Measurements from ENCODE around the gene ARSA.
"Not testable (repeated sequence)": the region's sequence is repeated elsewhere in the genome, so short reads cannot be mapped to it uniquely, and the experiment has no call there.

ARSA gene

DNA sequence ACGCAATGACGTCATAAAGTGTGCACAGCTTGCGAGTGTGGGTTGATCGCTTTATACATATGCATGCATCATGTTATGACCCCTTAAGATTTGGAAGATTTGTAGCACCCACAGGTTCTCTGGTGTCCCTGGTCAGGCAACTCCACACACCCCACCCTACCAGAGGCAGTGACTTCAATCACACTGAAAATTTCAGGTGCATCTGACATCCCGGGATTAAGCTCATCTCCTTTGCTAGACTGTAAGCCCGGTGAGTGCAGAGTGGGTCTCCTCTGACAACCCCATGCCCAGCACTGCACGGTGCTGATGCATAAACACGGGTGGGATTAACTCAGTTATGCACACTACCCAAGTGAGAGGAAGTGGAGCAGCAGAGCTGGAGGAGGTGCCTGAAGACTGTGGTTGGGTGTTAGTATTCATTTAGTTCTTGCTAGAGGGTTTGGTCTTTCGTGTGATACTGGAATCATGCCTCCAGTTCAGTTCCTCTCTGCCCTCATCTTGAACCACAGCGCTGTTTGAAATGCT, 6.5 kb downstream of the ARSA start:
- DNase-seq = peak; percentile 47

DNA sequence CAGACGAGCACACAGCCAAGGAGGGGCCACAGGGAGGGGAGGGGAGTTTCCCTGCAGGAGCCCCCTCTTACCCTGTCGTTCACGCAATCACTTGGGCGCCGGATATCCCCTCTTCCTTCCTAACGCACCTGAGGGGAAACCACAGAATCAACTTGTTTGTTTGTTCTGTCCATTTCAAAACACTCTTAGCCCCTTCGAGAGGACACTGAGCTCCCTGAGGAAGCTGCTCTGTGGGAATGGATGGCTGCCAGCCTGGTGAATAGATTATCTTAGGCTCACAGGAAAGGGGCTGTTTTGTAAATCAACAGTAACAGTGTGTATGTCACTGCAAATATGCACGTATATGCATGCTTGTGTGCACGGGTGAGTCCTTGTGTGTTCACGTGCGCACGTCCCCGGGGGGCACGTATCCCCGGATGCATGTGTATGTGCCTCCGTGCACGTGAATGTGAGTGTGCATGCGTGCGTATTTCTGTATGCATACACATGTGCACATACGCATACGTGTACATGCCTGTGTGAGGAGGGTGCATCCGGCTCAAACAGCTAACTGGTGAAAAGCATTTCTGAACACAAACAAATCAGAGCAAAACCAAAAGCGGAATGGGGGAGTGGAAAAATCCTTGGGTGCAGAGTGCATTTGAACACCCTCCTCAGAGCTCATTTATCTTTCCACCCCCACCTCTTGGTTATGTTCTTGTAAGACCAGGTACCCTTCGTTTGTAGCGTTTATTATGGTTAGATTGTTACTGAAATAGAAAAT, 7.2 kb downstream of the ARSA start:
- peak; percentile 73 for DNase-seq

DNA sequence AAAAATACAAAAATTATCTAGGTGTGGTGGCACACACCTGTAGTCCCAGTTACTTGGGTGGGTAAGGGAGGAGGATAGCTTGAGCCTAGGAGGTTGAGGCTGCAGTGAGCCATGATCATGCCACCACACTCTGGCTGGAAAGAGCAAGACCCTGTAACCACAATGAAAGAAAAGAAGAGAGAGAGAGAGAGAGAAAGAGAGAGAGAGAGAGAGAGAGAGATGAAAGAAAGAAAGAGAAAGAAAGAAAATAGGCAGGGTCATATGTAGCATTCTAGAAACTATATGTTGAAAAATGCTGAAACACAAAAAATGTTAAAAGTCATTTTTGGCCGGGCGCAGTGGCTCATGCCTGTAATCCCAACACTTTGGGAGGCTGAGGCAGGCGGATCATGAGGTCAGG, 13.7 kb downstream of the ARSA start:
- DNase-seq = not testable (repeated sequence)

DNA sequence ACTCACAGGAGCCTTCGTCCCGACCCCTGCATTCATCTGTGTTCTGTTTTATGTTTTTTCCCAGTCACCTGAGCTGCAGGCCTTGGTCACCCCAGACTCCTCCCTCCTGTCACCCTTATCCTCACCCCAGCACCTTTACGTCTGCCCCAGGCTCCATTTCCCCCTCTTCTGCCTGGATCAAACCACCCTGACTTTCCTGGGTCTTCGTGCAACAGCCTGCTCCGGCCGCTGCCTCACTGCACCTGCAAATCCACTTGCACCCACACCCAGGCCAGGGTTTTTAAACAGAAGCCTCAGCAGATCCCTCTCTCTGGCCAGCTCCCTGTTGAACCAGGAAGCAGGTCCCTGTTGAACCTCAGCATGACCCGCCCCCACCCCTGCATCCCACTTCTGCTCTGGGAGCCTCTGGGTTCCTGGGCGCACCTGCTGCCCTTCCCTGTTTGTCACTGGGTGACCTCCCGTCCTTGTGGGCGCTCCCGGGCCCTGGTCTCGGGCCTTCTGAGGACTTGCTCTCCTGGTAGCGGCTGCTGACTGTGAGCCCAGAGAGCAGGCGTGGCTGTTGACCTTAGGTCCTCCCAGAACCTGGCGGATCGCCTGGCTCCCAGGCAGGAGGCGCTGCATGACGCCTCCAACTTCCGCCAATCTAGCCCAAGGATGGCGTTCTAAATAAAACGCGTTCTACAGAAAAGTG, 14.5 kb downstream of the ARSA start:
- no peak for DNase-seq

DNA sequence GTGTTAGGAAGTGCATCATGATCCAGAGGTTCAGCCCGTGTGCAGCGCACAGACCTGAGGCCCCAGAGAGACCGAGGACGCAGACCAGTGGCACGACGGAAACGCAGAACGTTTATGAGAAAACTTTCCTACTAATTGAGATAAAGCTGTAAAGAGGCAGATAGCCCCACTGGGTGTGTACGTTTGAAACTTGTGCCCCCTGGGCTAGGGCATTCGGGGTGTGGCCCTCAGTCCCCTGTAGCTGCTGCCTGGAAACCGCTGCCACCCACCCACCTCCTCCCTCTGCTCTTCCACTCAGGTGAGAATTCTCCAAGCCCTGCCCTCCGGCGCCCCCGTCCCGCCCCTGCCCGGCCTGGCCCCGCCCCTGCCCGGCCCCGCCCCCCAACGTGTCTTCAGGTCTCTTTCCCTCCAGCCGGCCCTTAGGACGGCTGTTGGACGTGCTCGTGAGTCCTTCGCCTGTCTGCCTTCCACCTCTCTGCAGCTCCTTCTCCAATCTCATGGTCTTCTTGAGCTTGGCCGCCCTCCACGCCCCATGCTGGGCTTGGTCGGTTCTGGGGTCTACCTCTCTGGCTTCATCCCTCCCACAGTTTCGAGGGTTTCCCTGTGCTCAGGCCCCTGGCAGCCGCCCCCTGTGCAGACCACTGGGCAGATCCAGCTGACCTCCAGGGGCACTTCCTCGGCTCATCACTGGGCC, 15.3 kb downstream of the ARSA start:
- DNase-seq = no peak

DNA sequence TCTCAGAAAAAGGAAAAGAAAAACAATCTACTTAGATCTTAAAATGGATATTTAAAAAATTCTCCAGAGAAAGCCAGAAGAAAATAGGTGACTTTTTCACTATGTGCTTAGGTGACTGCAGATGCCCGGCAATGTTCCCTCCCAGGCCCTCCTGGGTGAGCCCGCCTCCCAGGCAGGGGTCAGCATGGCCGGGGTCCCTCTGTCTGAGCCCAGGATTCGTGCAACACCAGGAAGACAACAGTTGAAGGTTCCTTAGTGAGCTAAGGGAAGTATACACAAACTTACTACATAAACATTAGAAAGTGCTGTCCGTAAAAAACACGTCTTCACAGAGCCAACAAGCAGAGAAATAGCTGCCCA, 15.8 kb downstream of the ARSA start:
- no peak for DNase-seq

DNA sequence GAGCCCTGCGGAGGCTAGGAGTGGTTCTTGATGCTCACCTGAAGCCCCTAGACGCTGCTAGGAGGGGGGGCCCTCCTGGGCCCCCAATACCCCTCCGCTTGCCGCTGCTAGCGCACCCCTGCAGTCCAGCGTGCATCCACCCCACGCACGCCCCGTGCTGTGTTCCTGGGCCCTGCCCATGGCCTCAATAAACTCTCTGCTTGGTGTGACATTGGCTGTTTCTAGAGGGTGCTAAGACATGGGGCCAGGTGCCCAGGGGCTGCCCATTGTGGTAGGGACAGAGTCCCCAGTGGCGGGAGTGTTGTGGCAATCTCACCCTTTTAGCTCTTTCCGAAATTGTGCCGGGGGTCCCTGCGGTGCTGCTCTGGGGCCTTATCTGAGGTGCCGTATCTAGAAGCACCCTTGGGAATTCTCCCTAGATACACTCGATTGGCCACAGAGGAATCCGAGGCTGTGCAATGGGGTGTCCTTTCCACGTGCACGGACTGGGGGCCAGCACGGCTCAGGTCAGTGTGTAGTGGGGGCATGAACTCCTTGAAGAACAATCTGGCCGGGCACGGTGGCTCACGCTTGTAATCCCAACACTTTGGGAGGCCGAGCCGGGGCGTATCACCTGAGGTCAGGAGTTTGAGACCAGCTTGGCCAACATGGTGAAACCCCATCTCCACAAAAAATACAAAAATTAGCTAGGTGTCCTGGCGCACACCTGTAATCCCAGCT, 16.5 kb downstream of the ARSA start:
- DNase-seq = no peak

DNA sequence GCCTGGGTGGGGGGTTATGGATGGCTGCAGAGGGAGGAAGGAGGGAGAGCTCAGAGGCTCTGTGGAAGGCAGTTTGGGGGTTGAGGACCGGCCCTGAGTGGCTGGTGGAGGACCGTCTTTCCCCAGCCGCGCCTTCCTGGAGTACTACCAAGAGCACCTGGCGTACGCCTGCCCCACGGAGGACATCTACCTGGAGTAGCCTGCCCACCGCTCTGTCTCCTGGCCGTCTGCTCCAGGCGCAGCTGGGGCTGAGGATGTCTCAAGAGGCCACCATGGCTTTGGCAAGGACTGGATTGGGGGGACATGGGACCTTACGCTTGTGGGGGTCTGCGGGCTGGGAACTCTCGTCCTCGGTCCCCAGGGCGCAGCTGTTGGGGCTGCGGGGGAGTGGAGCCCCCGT, 17.4 kb downstream of the ARSA start:
- DNase-seq = no peak

DNA sequence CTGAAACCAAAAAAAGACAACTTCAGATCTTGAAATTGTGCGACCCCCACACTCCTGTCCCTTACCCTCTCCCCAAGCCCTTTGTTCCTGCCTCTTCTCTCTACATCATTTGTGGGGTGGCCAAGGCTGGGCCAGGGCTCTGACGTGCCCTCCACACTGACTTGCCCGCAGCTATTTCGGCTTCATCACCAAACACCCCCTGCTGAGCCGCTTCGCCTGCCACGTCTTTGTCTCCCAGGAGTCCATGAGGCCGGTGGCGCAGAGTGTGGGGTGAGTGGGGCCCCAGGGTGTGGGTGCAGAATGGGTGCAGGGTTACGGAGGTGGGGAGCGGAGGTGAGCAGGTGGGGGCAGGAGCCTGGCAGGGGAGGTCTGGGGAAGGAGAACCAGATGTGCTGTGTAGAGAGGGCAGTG, 17.9 kb downstream of the ARSA start:
- no peak for DNase-seq

DNA sequence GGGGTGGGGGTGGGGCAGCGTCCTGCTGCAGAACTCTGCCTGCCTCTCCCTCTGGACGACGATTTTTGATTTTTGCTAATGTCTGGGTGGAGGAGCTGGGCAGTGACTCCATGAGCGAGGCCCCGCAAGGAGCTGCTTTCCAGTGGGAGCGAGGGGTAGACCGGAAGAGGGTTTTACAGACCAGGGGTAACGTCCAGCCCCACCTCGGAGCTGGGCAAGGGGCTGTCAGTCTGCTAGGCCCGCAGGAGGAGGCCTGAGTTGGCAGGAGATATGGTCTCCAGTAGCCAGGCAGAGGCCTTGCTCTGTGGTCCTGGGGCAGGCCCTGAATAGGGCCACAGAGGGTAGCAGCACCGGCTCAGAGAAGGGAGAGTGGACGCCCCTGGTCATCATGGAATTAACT, 18.4 kb downstream of the ARSA start:
- no peak for DNase-seq

DNA sequence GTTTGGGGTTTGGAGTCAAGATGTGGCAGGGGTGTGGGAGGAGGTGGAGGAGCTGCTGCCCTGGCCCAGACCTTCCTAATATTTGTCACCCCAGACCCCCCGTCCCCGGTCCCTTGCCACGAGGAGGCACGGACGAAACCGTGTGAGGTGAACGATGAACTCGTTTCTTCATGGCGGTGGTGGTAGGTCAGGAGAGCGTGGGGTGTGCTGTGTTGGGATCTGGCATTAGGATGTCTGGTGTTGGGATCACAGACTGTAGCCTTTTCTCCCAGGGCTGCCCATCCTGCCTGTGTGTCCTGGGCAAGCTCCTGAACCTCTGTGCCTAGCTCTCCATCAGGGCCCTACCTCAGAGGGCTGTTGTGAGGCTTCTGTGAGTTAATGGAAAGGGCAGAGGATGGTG, 19.0 kb downstream of the ARSA start:
- DNase-seq = no peak

DNA sequence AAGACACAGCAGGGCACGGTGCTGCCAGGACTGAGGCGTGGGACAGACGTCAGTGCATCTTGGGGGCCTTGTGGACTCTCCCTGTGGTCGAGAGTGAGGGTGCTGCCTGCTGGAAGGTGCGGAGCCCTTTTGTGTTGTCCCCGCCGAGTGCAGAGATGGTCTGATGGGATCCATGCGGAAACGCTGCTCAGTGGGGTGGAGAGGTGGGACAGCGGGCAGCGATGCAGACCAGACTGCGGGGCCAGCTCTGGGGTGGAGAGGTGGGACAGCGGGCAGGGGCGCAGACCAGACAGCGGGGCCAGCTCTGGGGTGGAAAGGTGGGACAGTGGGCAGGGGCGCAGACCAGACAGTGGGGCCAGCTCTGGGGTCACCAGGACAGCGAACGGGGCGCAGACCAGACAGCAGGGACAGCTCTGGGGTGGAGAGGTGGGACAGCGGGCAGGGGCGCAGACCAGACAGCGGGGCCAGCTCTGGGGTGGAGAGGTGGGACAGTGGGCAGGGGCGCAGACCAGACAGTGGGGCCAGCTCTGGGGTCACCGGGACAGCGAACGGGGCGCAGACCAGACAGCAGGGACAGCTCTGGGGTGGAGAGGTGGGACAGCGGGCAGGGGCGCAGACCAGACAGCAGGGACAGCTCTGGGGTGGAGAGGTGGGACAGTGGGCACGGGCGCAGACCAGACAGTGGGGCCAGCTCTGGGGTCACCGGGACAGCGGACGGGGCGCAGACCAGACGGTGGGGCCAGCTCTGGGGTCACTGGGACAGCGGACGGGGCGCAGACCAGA, 19.7 kb downstream of the ARSA start:
- not testable (repeated sequence) for DNase-seq

DNA sequence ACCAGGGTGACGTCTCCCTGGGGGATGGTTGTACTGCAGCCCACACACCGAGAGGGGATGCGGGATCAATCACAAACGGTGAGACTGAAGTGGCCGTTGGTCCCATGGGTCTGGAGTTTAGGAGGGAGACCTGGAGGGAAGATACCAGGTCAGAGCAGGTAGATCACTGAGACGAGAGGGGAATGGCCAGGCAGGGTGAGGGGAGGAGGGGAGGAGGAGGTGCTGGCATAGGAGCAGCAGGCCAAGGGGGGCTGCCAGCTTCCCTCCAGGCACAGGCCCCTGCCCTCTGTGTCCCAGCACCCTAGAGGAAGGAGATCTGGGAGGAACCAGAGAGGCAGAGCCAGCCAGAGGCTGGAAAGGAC, 20.3 kb downstream of the ARSA start:
- no peak for DNase-seq

DNA sequence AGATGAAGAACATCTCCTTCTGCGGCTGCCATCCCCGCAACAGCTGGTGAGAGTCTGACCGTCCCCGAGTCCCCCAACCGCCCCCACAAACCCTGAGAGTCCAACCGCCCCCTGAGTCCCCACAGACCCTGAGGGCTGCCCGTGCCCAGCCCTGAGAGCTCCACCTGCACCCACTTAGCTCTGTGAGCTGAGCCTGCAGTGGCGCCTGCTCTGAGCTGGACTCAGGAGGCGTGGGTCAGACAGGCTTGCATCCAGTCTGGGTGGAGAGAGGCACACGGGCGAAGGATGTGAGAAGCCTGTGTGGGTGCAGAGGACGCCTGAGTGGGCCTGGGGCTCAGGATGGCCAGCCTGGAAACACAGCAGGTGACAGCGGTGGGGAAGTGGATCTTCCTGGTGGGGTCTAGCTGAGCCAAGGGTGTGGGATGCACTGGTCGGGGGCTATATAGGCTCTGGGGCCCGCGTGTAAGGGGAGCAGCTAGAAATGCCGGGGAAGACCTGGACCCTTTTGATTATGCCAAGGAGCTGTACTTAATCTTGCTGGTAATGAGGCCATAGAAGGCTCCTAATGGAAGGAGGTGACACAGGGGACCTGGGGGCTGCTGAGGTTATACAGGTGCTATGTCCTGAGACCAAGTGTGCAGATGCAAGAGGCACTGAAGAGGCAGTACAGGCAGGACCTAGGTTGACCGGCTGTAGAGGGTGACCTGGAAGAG, 20.9 kb downstream of the ARSA start:
- no peak for DNase-seq

DNA sequence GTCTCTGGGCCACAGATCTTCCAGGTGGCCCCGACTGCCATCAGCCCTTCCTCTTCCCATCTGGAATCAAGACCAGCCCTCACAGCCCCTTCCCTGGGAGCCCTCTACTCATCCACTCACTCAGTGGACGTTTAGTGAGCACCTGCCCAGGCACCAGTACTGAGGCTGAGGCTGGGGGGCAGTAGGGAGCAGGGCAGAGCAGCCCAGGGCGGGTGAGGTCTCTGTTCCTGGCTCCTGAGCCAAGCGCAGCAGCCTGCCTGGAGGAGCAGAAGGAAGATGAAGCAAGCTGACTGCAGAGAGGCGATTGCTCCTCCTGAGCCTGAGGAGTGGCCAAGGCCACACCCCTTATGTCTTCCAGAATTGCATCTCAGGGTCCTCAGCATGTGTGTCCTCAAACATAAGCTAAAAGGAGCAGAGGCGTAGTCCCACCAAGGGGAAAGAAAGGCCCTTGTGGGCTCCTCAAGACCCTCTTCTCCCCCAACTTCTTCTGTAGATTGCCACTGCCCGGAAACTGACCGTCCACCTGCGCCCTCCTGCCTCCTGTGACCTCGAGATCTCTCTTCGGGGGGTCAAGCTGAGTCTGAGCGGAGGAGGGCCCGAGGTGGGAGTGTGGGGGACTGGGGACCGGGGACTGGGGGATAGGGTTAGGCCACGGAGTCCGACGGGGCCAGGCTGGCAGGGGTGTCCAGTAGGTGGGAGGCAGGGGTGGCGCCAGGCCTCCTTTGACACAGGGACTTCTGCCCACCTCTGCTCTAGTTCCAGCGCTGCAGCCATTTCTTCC, 21.6 kb downstream of the ARSA start:
- DNase-seq = no peak

DNA sequence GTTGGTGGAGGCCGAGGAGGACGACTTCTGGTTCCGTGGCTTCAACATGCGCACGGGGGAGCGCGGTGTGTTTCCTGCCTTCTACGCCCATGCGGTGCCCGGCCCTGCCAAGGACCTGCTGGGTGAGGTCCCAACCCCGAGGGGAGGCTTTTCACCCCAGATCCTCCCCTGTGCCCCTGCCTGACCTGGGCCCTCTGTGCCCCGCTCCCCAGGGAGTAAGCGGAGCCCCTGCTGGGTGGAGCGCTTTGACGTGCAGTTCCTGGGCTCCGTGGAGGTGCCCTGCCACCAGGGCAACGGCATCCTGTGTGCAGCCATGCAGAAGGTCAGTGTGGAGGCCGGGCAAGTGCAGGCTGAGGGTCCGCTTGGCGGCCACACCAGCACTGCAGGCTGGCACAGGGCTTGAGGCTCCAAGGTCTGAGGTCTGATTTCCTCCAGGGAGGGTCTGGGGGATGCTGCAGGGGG, 22.3 kb downstream of the ARSA start:
- DNase-seq = no peak

DNA sequence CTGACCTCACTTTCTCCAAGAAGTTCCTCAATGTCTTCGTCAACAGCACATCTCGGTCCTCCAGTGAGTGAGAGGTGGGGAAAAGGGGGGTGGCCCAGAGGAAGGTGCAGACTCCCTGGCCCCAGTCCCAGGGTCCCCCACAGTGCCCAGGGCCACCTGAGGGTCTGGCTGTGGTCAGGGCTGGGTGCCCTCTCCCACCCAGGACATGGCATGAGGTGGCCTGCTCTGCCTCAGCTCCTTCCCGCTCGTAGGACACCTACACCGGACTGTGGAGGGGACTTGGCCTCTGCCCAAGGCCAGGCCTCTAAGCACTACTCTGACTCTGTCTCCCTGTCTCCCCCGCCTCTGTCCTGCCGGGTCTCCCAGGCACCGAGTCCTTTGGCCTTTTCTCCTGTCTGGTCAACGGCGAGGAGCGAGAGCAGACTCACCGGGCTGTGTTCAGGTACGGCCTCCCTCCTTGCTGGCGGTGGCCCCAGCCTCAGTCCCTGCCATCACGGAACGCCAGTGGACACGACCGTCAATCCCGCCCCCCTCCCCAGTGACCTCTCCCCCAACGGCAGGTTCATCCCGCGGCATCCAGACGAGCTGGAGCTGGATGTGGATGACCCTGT, 22.8 kb downstream of the ARSA start:
- DNase-seq = no peak

DNA sequence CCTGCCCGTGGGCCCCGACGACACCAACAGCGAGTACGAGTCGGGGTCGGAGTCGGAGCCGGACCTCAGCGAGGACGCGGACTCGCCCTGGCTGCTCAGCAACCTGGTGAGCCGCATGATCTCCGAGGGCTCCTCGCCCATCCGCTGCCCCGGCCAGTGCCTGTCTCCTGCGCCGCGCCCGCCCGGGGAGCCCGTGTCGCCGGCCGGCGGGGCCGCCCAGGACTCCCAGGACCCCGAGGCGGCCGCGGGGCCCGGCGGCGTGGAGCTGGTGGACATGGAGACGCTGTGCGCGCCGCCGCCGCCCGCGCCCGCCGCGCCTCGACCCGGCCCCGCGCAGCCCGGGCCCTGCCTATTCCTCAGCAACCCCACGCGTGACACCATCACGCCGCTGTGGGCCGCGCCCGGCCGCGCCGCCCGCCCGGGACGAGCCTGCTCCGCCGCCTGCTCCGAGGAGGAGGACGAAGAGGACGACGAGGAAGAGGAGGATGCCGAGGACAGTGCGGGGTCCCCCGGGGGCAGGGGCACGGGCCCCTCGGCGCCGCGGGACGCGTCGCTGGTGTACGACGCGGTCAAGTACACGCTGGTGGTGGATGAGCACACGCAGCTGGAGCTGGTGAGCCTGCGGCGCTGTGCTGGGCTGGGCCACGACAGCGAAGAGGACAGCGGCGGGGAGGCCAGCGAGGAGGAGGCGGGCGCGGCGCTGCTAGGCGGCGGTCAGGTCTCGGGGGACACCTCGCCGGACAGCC, 23.5 kb downstream of the ARSA start:
- no peak for DNase-seq

DNA sequence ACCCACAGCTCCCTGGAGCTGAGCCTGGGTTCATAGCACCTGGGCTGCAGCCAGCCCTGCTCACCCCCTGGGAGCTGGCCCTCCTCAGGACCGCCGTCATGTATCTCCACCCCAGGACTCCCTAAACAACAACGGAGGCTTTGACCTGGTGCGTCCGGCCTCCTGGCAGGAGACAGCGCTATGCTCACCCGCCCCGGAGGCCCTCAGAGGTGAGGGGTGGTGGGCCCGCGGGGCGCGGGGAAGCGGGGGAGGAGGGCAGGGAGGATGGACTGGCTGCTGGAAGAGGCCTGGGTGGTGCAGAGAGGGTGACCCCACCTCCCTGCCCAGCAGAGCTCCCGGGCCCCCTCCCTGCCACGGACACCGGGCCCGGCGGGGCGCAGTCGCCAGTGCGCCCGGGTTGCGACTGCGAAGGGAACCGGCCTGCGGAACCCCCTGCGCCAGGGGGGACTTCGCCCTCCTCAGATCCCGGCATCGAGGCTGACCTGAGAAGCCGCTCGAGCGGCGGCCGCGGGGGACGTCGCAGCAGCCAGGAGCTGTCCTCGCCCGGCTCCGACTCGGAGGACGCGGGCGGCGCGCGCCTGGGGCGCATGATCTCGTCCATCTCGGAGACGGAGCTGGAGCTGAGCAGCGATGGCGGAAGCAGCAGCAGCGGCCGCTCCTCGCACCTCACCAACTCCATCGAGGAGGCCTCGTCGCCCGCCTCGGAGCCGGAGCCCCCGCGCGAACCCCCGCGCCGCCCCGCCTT, 24.3 kb downstream of the ARSA start:
- no peak for DNase-seq
